ENCODE measurements around the gene IQGAP1. TPM values are rescaled to one million over a fixed set of nuclear protein-coding genes. Genes with fewer than 3 reads are reported as not detected.
"Not testable (repeated sequence)": the region's sequence is repeated elsewhere in the genome, so short reads cannot be mapped to it uniquely, and the experiment has no call there.

Gene IQGAP1
- polyA plus RNA-seq, 1 donor (not counting 4 experiments of a cell fraction or from before 2014, with no cell fraction given) = 310 TPM

DNA sequence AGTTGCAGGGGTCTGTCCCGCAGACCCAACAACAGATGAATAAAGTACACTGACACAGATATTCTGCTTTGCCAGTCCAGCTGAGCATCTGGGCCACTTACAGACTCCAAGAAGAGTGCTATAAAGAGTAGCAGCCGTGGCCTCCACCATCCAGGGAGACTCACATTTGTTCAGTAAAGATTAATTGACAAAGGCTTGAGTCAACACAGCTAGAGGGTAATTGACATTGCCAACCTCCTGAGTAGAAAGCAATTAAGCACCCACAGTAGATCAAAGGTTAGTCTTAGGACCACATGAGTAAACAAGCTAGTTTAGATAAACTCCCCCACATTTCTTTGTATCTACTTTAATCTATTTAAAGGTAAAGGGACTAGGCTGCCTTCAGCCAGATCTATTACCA, 125.4 kb downstream of the IQGAP1 start:
- Histone ChIP-seq H3K79me2 (ENCODE audit: control insufficient read depth, insufficient read depth, low read length) (no peaks in the 10 kb centered on the region), H3K27ac (ENCODE audit: control insufficient read depth, insufficient read depth, low read length) (no peak overlapping the region), H3K9me3 (ENCODE audit: control insufficient read depth, low read depth, low read length) (no peaks in the 10 kb centered on the region), H3K4me3 (ENCODE audit: control insufficient read depth in 2 of 3, extremely low read depth in 1 of 3, insufficient read depth in 2 of 3, low read depth in 1 of 3, low read length in 3 of 3) (no peak overlapping the region), H3K9me1 (ENCODE audit: control insufficient read depth, extremely low read depth, insufficient read depth, low read length) (no peaks in the 10 kb centered on the region), H3K4me2 (ENCODE audit: control insufficient read depth, extremely low read depth, insufficient read depth, low read depth, low read length) (no peak overlapping the region), H3K9ac (ENCODE audit: control insufficient read depth, extremely low read depth, insufficient read depth, low read length) (no peak overlapping the region), H4K20me1 (ENCODE audit: control insufficient read depth, extremely low read depth, insufficient read depth, low read length) (no peaks in the 10 kb centered on the region), H3K36me3 (ENCODE audit: control insufficient read depth in 2 of 2, extremely low read depth in 1 of 2, insufficient read depth in 2 of 2, low read length in 2 of 2) (peaks cover 0 to 2% of the 10 kb centered on the region in 2 experiments), H3K4me1 (ENCODE audit: control insufficient read depth, extremely low read depth, insufficient read depth, low read length) (no peaks in the 10 kb centered on the region), H3K27me3 (ENCODE audit: control insufficient read depth, extremely low read depth, insufficient read depth, low read length) (no peaks in the 10 kb centered on the region), H2AFZ (ENCODE audit: control insufficient read depth, low read length) (no peak overlapping the region)
- TF ChIP-seq, protein P1, sequence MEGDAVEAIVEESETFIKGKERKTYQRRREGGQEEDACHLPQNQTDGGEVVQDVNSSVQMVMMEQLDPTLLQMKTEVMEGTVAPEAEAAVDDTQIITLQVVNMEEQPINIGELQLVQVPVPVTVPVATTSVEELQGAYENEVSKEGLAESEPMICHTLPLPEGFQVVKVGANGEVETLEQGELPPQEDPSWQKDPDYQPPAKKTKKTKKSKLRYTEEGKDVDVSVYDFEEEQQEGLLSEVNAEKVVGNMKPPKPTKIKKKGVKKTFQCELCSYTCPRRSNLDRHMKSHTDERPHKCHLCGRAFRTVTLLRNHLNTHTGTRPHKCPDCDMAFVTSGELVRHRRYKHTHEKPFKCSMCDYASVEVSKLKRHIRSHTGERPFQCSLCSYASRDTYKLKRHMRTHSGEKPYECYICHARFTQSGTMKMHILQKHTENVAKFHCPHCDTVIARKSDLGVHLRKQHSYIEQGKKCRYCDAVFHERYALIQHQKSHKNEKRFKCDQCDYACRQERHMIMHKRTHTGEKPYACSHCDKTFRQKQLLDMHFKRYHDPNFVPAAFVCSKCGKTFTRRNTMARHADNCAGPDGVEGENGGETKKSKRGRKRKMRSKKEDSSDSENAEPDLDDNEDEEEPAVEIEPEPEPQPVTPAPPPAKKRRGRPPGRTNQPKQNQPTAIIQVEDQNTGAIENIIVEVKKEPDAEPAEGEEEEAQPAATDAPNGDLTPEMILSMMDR (optimal IDR thresholded peaks at IDR 0.05 in 1 of 3, IDR thresholded peaks at IDR 0.05 in 1 of 3, conservative IDR thresholded peaks at IDR 0.05 in 1 of 3; ENCODE audit: extremely low read depth in 1 of 3, insufficient read depth in 2 of 3, low read length in 3 of 3) = no peak
- no peak for TF ChIP-seq EZH2 (IDR thresholded peaks at IDR 0.05; ENCODE audit: low read length)
- FAIRE-seq (no peak), DNase-seq (ENCODE audit: low read depth, low spot score) (no peak)
- dilution Hi-C loops (cut with MboI; ENCODE audit: extremely low pct_ligation_motif_present, low sequenced_read_pairs) = no loop called here

DNA sequence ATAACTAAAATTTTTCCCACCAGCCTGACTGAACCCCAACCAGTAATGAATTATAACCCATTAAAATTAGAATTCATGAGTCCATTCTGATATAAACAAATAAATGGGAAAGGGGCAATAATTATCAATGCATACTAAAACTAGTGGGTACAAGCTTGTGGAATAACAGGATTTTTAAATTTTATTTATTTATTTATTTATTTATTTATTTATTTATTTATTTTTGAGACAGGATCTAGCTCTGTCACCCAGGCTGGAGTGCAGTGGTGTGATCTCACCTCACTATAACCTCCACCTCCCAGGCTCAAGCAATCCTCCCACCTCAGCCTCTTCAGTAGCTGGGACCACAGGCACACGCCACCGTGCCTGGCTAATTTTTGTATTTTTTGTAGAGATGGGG, 125.9 kb downstream of the IQGAP1 start:
- H3K27ac ChIP-seq (ENCODE audit: control insufficient read depth, insufficient read depth, low read length); H3K4me3 ChIP-seq (ENCODE audit: control insufficient read depth in 2 of 3, extremely low read depth in 1 of 3, insufficient read depth in 2 of 3, low read depth in 1 of 3, low read length in 3 of 3); FAIRE-seq; dilution Hi-C loops (cut with MboI; ENCODE audit: extremely low pct_ligation_motif_present, low sequenced_read_pairs); H3K79me2 ChIP-seq (ENCODE audit: control insufficient read depth, insufficient read depth, low read length); H2AFZ ChIP-seq (ENCODE audit: control insufficient read depth, low read length); H3K9me1 ChIP-seq (ENCODE audit: control insufficient read depth, extremely low read depth, insufficient read depth, low read length); H3K4me1 ChIP-seq (ENCODE audit: control insufficient read depth, extremely low read depth, insufficient read depth, low read length); H3K9ac ChIP-seq (ENCODE audit: control insufficient read depth, extremely low read depth, insufficient read depth, low read length); H3K36me3 ChIP-seq (ENCODE audit: control insufficient read depth in 2 of 2, extremely low read depth in 1 of 2, insufficient read depth in 2 of 2, low read length in 2 of 2); H3K9me3 ChIP-seq (ENCODE audit: control insufficient read depth, low read depth, low read length); H4K20me1 ChIP-seq (ENCODE audit: control insufficient read depth, extremely low read depth, insufficient read depth, low read length); H3K4me2 ChIP-seq (ENCODE audit: control insufficient read depth, extremely low read depth, insufficient read depth, low read depth, low read length); H3K27me3 ChIP-seq (ENCODE audit: control insufficient read depth, extremely low read depth, insufficient read depth, low read length); DNase-seq (ENCODE audit: low read depth, low spot score): not testable (repeated sequence)

DNA sequence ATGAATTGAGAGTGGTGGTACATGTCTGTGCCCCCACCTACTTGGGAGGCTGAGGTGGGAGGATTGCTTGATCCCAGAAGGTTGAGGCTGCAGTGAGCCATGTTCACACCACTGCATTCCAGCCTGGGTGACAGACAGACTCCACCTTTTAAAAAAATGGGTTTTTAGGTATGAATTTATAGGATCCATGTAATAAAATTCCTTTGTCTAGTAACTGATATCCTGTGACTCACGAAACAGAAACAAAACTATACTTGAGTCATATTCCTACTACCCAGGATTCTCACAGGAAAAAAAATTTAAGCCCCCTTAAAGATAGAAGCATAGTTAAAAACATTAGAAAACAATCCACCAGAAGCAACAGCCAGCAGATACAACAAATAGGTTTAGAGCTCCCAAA, 131.6 kb downstream of the IQGAP1 start:
- FAIRE-seq = no peak

More for the DNA sequence above, 131.6 kb downstream of the IQGAP1 start:
- Histone ChIP-seq H3K27ac (ENCODE audit: control insufficient read depth, insufficient read depth, low read length) (no peak overlapping the region), H2AFZ (ENCODE audit: control insufficient read depth, low read length) (no peak overlapping the region), H3K36me3 (ENCODE audit: control insufficient read depth in 2 of 2, extremely low read depth in 1 of 2, insufficient read depth in 2 of 2, low read length in 2 of 2) (no peaks in the 10 kb centered on the region), H3K4me3 (ENCODE audit: control insufficient read depth in 2 of 3, extremely low read depth in 1 of 3, insufficient read depth in 2 of 3, low read depth in 1 of 3, low read length in 3 of 3) (no peak overlapping the region), H3K9ac (ENCODE audit: control insufficient read depth, extremely low read depth, insufficient read depth, low read length) (no peak overlapping the region), H3K79me2 (ENCODE audit: control insufficient read depth, insufficient read depth, low read length) (no peaks in the 10 kb centered on the region), H3K4me2 (ENCODE audit: control insufficient read depth, extremely low read depth, insufficient read depth, low read depth, low read length) (no peak overlapping the region), H3K9me3 (ENCODE audit: control insufficient read depth, low read depth, low read length) (no peaks in the 10 kb centered on the region), H3K4me1 (ENCODE audit: control insufficient read depth, extremely low read depth, insufficient read depth, low read length) (peaks cover 7% of the 10 kb centered on the region), H3K9me1 (ENCODE audit: control insufficient read depth, extremely low read depth, insufficient read depth, low read length) (no peaks in the 10 kb centered on the region), H4K20me1 (ENCODE audit: control insufficient read depth, extremely low read depth, insufficient read depth, low read length) (no peaks in the 10 kb centered on the region), H3K27me3 (ENCODE audit: control insufficient read depth, extremely low read depth, insufficient read depth, low read length) (no peaks in the 10 kb centered on the region)
- no peak for TF ChIP-seq EZH2 (IDR thresholded peaks at IDR 0.05; ENCODE audit: low read length)
- TF ChIP-seq, protein P1 (optimal IDR thresholded peaks at IDR 0.05 in 1 of 3, IDR thresholded peaks at IDR 0.05 in 1 of 3, conservative IDR thresholded peaks at IDR 0.05 in 1 of 3; ENCODE audit: extremely low read depth in 1 of 3, insufficient read depth in 2 of 3, low read length in 3 of 3) = no peak
- DNase-seq (ENCODE audit: low read depth, low spot score) = no peak
- dilution Hi-C loops (cut with MboI; ENCODE audit: extremely low pct_ligation_motif_present, low sequenced_read_pairs) = no loop called here
